ENCODE measurements around the gene CXXC5. TPM values are rescaled to one million over a fixed set of nuclear protein-coding genes. Genes with fewer than 3 reads are reported as not detected.
A peak's percentile ranks its signal among the peaks of the same experiment; 100 is the strongest.

The CXXC5 gene
- total and polyA plus RNA-seq, 9 of the 15 experiments (the other 6 are each of a cell fraction or from before 2014, with no cell fraction given) = 1.9 to 123 (median 45.8) TPM

- no peak for TF ChIP-seq ATF2 (CRISPR knock-in tag; IDR thresholded peaks at IDR 0.05)
- TF ChIP-seq SMARCE1 (IDR thresholded peaks at IDR 0.05) = peak; percentile 92
- TF ChIP-seq AFF1 (IDR thresholded peaks at IDR 0.05; ENCODE audit: low read depth in 1 of 2, partially characterized antibody in 2 of 2) = peak in 1 of 2 experiments; percentile 51
- TF ChIP-seq HDAC1 (IDR thresholded peaks at IDR 0.05) = peak in 1 of 2 experiments; percentile 79; a peak in 2 of 4 replicates
- no peak for TF ChIP-seq RNF219 (CRISPR knock-in tag; IDR thresholded peaks at IDR 0.05)
- peak; percentile 79 for TF ChIP-seq GABPA (tag; conservative IDR thresholded peaks at IDR 0.05; ENCODE audit: low read depth)
- peak; percentile 57; the same call in 1 of the 2 replicates for TF ChIP-seq MEF2D (tag; conservative IDR thresholded peaks at IDR 0.05; ENCODE audit: low read depth)
- 0 out of 2 replicates have a peak, but pooled peaks have one; percentile 2 for TF ChIP-seq ZNF668 (CRISPR knock-in tag; IDR thresholded peaks at IDR 0.05)
- TF ChIP-seq FIP1L1 (IDR thresholded peaks at IDR 0.05; ENCODE audit: low read depth, low read length, poor library complexity, severe bottlenecking) = peak; percentile 93
- TF ChIP-seq HDGF (IDR thresholded peaks at IDR 0.05) = peak; percentile 95
- TF ChIP-seq MAX (CRISPR knock-in tag; IDR thresholded peaks at IDR 0.05) = peak; percentile 92
- TF ChIP-seq CCNT2 (IDR thresholded peaks at IDR 0.05; ENCODE audit: borderline replicate concordance, extremely low read depth, insufficient read length, low read depth, low read length) = peak; percentile 99
- no peak for TF ChIP-seq XRCC4 (IDR thresholded peaks at IDR 0.05; ENCODE audit: extremely low read depth, insufficient read depth, insufficient read length)
- TF ChIP-seq NONO (IDR thresholded peaks at IDR 0.05; ENCODE audit: low read depth in 2 of 2, low read length in 1 of 2) = peak in 1 of 2 experiments; percentile 82; a peak in 2 of 4 replicates
- peak; percentile 93 for TF ChIP-seq MYNN (IDR thresholded peaks at IDR 0.05)
- TF ChIP-seq MYNN (CRISPR knock-in tag; IDR thresholded peaks at IDR 0.05) = no peak
- peak; percentile 79 for TF ChIP-seq BCOR (IDR thresholded peaks at IDR 0.05)
- peak; percentile 56 for TF ChIP-seq SUPT5H (IDR thresholded peaks at IDR 0.05)
- peak; percentile 77 for TF ChIP-seq PHB2 (IDR thresholded peaks at IDR 0.05; ENCODE audit: low read depth)
Measured at GRCh38 chr5:139669662-139670368, 21.7 kb downstream of the CXXC5 start (continued).

Data from K562 (cell line).